Coronary artery (tissue), 2 donors: ENCODE data around the gene ZNF362.

Experiments used
- DNase-seq: peaks from one replicate; pipeline ENCODE4 v3.0.0-alpha.2; 2017; ENCODE audit warnings: low spot score
- H3K27ac ChIP-seq, 2 donors: fragments of 200-600 bp; sonication (generic); one replicate each; pipeline ENCODE4 v1.5.1; 2016 to 2019
- H3K4me3 ChIP-seq: fragments of 200-600 bp; sonication (generic); 2 replicates; pipeline ENCODE4 v1.5.1; 2016; ENCODE audit warnings: mild to moderate bottlenecking, moderate library complexity
- TF ChIP-seq, protein P1 (sequence below): fragments of 200-600 bp; sonication (generic); IDR thresholded peaks from one replicate; pipeline ENCODE4 v1.5.1; 2019; ENCODE audit warnings: antibody characterized with exemption

Gene ZNF362

DNA sequence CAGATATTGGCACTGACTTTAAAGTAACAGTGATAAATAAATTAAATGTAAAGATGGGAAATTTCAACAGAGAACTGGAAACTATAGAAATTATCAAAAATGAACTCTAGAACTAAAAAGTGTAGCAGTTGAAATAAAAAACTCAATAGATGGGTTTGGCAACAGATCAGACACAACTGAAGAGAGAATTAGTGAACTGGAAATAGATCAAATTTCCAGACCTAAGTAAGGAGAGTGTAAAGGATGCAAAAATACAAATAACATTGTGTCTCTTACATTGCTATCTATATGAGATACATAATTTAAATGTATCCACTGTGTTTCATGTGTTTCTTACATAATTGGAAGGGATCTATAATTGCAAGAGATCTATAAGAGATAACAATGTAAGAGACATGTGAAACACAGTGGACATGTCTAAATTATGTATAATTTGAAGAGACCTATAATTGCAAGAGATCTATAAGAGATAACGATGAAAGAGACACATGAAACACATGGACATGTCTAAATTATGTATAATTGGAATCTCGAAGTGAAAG, 32.1 kb upstream of the ZNF362 start:
- TF ChIP-seq, protein P1, sequence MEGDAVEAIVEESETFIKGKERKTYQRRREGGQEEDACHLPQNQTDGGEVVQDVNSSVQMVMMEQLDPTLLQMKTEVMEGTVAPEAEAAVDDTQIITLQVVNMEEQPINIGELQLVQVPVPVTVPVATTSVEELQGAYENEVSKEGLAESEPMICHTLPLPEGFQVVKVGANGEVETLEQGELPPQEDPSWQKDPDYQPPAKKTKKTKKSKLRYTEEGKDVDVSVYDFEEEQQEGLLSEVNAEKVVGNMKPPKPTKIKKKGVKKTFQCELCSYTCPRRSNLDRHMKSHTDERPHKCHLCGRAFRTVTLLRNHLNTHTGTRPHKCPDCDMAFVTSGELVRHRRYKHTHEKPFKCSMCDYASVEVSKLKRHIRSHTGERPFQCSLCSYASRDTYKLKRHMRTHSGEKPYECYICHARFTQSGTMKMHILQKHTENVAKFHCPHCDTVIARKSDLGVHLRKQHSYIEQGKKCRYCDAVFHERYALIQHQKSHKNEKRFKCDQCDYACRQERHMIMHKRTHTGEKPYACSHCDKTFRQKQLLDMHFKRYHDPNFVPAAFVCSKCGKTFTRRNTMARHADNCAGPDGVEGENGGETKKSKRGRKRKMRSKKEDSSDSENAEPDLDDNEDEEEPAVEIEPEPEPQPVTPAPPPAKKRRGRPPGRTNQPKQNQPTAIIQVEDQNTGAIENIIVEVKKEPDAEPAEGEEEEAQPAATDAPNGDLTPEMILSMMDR, result no peak
- no peak for DNase-seq
- Histone ChIP-seq H3K27ac (no peak overlapping the region), H3K4me3 (no peak overlapping the region)

DNA sequence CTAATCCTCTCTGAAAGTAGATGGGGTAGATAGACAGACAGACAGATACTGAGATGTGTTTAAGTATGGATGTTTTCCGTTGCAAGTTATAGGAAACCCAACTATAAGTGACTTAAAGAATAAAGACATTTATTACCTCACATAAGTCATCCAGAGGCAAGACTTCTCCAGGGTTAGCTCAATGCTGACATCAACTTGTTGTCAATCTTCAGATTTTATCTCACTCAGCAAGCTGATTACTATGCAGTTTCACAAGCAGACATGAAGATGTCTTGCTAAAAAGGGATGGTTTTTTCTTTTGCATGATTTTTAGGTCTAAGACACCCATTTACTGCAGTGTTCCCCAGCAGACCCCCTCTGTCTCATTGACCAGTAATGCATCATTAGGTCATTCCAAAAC, 30.7 kb upstream of the ZNF362 start:
- no peak overlapping the region for H3K4me3 ChIP-seq
- no peak for DNase-seq
- TF ChIP-seq, protein P1, result no peak
- H3K27ac ChIP-seq, result no peak overlapping the region

DNA sequence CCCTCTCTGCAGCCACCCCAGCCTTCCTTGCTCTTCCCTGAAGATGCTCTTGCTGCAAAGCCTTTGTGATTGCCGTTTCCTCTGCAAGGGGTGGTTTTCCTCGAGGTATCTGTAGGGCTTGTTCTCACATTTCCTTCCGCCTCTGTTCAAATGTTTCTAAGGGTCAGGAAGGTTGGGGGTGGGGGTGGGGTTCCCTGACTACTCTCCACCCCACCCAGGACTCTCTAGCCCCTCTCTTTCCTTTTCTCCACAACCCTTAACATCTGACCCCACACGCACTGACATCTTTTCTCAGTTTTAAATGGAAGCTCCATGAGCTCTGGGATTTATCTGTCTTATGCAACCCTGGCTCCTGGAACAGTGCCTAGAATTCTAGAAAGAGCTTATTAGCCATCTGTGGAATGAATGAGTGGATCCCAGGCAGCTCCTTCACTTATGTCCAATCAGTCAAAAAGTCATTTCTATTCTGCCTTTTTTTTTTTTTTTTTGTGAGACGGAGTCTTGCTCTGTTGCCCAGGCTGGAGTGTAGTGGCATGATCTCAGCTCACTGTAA, 27.3 kb upstream of the ZNF362 start:
- no peak for DNase-seq
- Histone ChIP-seq H3K27ac (no peak overlapping the region), H3K4me3 (no peak overlapping the region)
- TF ChIP-seq, protein P1, result no peak

DNA sequence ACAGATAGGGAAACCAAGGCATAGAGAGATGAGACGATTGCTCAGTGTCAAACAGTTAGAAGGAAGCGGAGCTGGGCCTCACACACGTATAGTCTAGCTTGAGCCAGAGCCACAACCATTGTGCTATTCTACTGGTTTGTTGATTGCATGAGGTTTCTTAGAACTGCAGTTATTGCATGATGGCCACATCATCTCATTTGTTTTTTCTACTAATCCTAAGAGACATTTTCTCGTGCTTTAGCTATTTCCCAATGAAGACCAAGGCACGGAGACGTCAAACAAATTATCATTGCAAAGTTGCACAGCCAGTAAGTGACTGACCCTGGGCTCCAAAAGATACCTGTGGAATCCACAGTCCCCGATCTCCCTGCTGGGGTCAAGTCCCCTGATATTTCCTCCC, 25.1 kb upstream of the ZNF362 start:
- DNase-seq, result no peak
- H3K4me3 ChIP-seq, result no peak overlapping the region
- TF ChIP-seq, protein P1, result no peak
- no peak overlapping the region for H3K27ac ChIP-seq

DNA sequence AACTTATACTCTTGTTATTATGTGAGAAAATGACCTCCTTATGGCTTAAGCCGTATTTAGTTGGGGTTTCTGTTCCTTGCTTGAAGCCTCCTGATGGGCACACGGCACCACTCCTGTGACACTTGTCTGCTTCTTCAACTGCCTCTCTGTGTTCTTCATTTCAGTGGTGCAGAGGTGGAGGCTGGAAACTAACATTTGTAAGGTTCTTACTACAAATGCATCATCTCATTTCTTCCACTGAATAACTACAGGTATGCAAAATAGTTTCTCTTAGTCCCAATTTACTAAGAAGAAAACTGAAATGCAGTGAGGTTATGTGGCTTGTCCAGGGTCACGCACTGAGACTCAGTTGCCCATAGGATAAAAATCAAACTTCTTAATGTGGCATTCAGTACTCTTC, 23.6 kb upstream of the ZNF362 start:
- DNase-seq, result no peak
- TF ChIP-seq, protein P1, result no peak
- Histone ChIP-seq H3K4me3 (no peak overlapping the region), H3K27ac (no peak overlapping the region)

DNA sequence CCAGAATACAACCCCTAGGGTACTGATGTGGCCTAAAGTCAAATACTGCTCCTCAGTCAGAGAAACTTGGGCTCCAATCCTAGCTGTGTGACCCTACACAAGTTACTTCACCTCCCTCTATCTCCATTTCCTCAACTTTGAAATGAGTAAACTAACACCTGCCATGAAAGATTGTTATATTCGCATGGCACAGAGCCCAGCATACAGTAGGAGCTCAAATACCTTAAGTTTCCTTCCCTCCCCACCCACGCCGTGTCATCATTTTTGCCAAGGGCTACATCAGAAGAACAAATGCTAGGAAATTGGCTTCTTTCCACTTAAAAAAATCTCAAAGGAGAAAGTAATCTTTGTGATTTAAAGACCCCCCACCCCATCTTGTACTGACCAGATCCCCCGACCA, 22.2 kb upstream of the ZNF362 start:
- Histone ChIP-seq H3K27ac (no peak overlapping the region), H3K4me3 (no peak overlapping the region)
- TF ChIP-seq, protein P1, result no peak
- no peak for DNase-seq

DNA sequence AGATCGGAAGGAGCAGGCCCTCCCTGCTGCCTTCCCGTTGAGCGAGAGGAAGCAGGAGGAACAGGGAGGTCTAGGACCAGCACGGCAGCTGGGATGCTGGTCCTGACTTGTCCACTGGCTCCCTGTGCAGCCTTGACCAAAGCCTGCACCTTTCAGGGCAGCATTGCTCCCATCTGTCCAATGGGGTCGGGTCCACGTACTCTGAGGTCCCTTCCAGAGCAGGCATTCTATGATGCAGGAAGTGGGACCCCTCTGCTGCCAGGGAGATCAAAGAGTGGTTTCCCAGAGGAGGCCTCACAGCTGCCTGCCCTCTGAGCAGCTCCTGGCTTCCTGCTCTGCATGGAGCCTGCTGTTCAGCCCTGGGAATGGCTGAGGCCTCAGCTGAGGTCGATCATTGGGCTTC, 21.7 kb upstream of the ZNF362 start:
- Histone ChIP-seq H3K4me3 (no peak overlapping the region), H3K27ac (no peak overlapping the region)
- TF ChIP-seq, protein P1, result no peak
- no peak for DNase-seq
